ENCODE data around the gene VAV1. TPM values are rescaled to one million over a fixed set of nuclear protein-coding genes. Genes with fewer than 3 reads are reported as not detected.
A peak's percentile ranks its signal among the peaks of the same experiment; 100 is the strongest.
"Not testable (repeated sequence)": the region's sequence is repeated elsewhere in the genome, so short reads cannot be mapped to it uniquely, and the experiment has no call there.

The VAV1 gene
- total and polyA plus RNA-seq, 5 experiments from 2014 or later: 18.7 to 85.0 (median 27.9) TPM

DNA sequence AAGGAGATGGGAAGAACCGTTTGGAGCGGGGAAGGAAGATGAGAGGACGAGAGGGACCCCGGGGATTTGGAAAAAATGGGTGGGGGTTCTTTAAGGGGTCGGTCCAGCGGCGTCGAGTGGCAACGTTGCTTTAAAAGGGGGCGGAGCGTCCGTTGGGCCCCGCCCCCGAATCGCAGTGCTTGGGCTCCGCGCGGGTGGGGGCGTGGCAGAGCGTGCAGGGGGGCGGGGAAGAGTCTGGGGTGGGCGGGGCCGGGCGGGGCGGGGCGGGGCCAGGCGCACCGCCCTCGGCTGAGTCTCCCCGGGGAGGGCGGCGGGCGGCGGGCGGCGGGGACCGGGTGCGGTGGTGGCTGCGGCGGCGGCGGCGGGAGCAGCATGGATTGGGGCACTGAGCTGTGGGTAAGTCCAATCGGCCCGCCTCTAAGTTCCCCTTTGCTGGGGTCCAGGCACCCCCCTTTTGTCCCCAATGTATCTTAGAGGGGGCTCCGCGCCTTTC is 33.1 kb upstream of the VAV1 start, which contains the start of gene TRIP10:
Gene TRIP10, plus strand, starts transcription at position 291 of the 493 bp plus-strand sequence. Its CDS starts 82 bp downstream, at position 373.
- Mint-ChIP-seq H3K4me1 (peaks cover 19 to 48% (median 44%) of the 10 kb centered on the region in 4 donors), H3K4me3 (peak within 1 kb of the TSS; percentile 89 to 100 (median 95)), H3K9me3 (no peaks in the 10 kb centered on the region), H3K27ac (peak within 1 kb of the TSS; percentile 93 to 99 (median 97)), H3K27me3 (no peaks in the 10 kb centered on the region), H3K36me3 (peaks cover 0 to 2% (median 0%) of the 10 kb centered on the region in 3 donors)
- DNase-seq (peak; percentile 63 to 91 (median 80)), ATAC-seq (peak in 1 of 2 donors; percentile 18)
- POLR2A ChIA-PET: interaction anchor here (0.6 to 5.7 kb wide), 8 partner anchors 15 to 151 kb away, joined by 3 to 81 read pairs (median 10); partner anchors contain the start of gene VAV1

DNA sequence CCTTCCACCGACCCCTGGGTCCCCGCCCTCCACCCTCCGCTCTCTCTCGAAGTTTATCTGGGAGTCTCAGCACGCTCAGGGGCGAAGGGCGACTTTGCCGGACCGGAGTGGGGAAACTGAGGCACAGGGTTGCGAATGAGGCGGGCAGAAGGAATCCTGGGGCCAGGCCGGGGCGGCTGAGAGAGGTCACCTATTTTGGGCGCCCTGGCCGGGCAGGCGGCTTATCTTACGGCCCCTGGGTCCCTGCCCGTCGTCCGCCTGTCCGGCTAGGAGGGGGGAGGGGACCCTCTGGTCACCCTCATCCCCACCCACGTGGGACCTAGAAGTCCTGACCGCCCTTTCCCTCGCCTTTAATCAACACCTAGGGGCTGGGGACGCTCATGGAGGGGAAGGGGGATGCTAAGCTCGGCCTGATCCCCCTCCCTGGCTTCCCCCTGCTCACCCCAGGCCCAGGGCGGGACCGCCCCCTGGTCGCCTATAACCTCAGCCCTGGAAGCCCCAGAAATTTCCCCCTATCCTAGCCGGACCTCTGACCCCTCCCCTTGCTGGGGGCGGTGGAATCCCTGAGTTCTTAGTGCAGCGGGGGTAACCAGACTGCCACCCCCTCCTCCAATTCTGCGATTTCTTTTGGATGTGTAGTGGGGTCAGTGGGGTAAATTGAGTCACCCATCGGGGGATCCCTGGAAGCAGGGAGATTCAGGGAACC is 32.5 kb upstream of the VAV1 start:
- Mint-ChIP-seq H3K4me1 (peaks cover 19 to 48% (median 44%) of the 10 kb centered on the region in 4 donors), H3K27ac (peak overlapping the region in 4 of 10 donors; percentile 15 to 53 (median 42)), H3K4me3 (peak overlapping the region; percentile 42 to 95 (median 78)), H3K36me3 (no peaks in the 10 kb centered on the region), H3K9me3 (no peaks in the 10 kb centered on the region), H3K27me3 (no peaks in the 10 kb centered on the region)
- DNase-seq (no peak), ATAC-seq (no peak)
- POLR2A ChIA-PET: interaction anchor here (0.6 to 5.7 kb wide), 5 partner anchors 14 to 123 kb away, joined by 3 to 81 read pairs (median 5); partner anchors contain the start of gene VAV1

GRCh38 chr19:6740589-6741343 is 31.7 kb upstream of the VAV1 start:
- H3K4me1 Mint-ChIP-seq: peaks cover 19 to 48% (median 42%) of the 10 kb centered on the region in 4 donors
- DNase-seq (peak in 1 of 10 donors; percentile 23), ATAC-seq (no peak)
- H3K36me3 Mint-ChIP-seq: peaks cover 0 to 6% (median 2%) of the 10 kb centered on the region in 3 donors
- no peaks in the 10 kb centered on the region for H3K27me3 Mint-ChIP-seq
- no peaks in the 10 kb centered on the region for H3K9me3 Mint-ChIP-seq
- POLR2A ChIA-PET: interaction anchor here (0.8 to 5.7 kb wide), 6 partner anchors 10 to 123 kb away, joined by 3 to 81 read pairs (median 4); partner anchors contain the start of genes SH2D3A and VAV1
- H3K27ac Mint-ChIP-seq: peak overlapping the region in 6 of 10 donors; percentile 8 to 86 (median 66)
- peak overlapping the region; percentile 64 to 95 (median 79) for H3K4me3 Mint-ChIP-seq

GRCh38 chr19:6743066-6743465 is 29.4 kb upstream of the VAV1 start:
- Mint-ChIP-seq H3K4me3 (peak overlapping the region in 1 of 10 donors; percentile 2), H3K27ac (peak overlapping the region in 2 of 10 donors; percentile 11 to 75), H3K27me3 (no peaks in the 10 kb centered on the region), H3K4me1 (peaks cover 11 to 29% (median 26%) of the 10 kb centered on the region in 4 donors), H3K36me3 (peaks cover 0 to 22% (median 12%) of the 10 kb centered on the region in 3 donors), H3K9me3 (no peaks in the 10 kb centered on the region)
- no peak for ATAC-seq
- no peak for DNase-seq
- POLR2A ChIA-PET: no interaction called here

- POLR2A ChIA-PET: interaction anchor here (0.5 to 0.6 kb wide), 2 partner anchors 16 to 70 kb away, joined by 3 to 6 read pairs; no protein-coding TSS in a partner anchor
- ATAC-seq (no peak), DNase-seq (no peak)
- Mint-ChIP-seq H3K27ac (peak overlapping the region in 5 of 10 donors; percentile 5 to 71 (median 64)), H3K27me3 (no peaks in the 10 kb centered on the region), H3K4me3 (no peak overlapping the region), H3K4me1 (peaks cover 3 to 22% (median 18%) of the 10 kb centered on the region in 4 donors), H3K36me3 (peaks cover 0 to 30% (median 15%) of the 10 kb centered on the region in 3 donors), H3K9me3 (no peaks in the 10 kb centered on the region)
Measured at GRCh38 chr19:6743714-6744380, 28.7 kb upstream of the VAV1 start.

GRCh38 chr19:6744381-6745301 is 27.9 kb upstream of the VAV1 start:
- Mint-ChIP-seq H3K36me3 (peaks cover 0 to 38% (median 15%) of the 10 kb centered on the region in 3 donors), H3K27ac (peak overlapping the region in 4 of 10 donors; percentile 4 to 70 (median 31)), H3K4me1 (peaks cover 0 to 15% (median 13%) of the 10 kb centered on the region in 4 donors), H3K27me3 (no peaks in the 10 kb centered on the region), H3K9me3 (no peaks in the 10 kb centered on the region), H3K4me3 (no peak overlapping the region)
- DNase-seq (no peak), ATAC-seq (no peak)
- POLR2A ChIA-PET: interaction anchor here (0.5 to 0.6 kb wide), 3 partner anchors 16 to 119 kb away, joined by 3 to 6 read pairs (median 4); no protein-coding TSS in a partner anchor

DNA sequence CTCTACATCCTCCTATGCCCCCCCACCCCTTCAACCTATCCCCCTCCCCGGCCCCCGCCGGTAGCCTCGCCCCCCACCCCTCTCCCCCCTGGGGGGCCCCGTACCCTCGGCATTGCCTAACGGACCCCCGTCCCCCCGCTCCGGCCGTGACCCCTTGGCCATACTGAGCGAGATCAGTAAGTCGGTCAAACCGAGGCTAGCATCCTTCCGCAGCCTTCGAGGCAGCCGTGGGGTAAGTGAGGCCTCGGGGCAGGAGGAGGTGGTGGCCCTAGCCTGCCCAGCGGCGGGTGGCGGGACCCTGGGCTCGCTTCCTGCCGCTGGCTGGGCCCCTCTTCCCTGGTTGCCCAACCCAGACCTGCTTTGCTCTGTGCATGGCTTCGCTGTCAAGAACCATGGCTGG is 26.5 kb upstream of the VAV1 start:
- ATAC-seq: no peak
- peaks cover 0 to 8% (median 5%) of the 10 kb centered on the region in 4 donors for H3K4me1 Mint-ChIP-seq

GRCh38 chr19:6748543-6748942 is 24.0 kb upstream of the VAV1 start:
- Mint-ChIP-seq H3K36me3 (peaks cover 0 to 68% (median 17%) of the 10 kb centered on the region in 3 donors), H3K4me1 (peaks cover 6 to 10% (median 8%) of the 10 kb centered on the region in 4 donors)
- not testable (repeated sequence) for DNase-seq, H3K27ac Mint-ChIP-seq, H3K9me3 Mint-ChIP-seq, H3K4me3 Mint-ChIP-seq, ATAC-seq, H3K27me3 Mint-ChIP-seq
- POLR2A ChIA-PET: interaction anchor here (2.5 kb wide), 1 partner anchor 11 kb away, joined by 6 read pairs; the partner anchor contains the start of gene GPR108

More for the DNA sequence above, 26.5 kb upstream of the VAV1 start:
- DNase-seq: no peak
- Mint-ChIP-seq H3K27me3 (no peaks in the 10 kb centered on the region), H3K4me3 (no peak overlapping the region), H3K27ac (no peak overlapping the region), H3K36me3 (peaks cover 0 to 46% (median 15%) of the 10 kb centered on the region in 3 donors), H3K9me3 (no peaks in the 10 kb centered on the region)
- POLR2A ChIA-PET: no interaction called here

GRCh38 chr19:6750062-6750461 is 22.4 kb upstream of the VAV1 start:
- H3K4me1 Mint-ChIP-seq: peaks cover 10 to 15% (median 12%) of the 10 kb centered on the region in 4 donors
- ATAC-seq: no peak

DNA sequence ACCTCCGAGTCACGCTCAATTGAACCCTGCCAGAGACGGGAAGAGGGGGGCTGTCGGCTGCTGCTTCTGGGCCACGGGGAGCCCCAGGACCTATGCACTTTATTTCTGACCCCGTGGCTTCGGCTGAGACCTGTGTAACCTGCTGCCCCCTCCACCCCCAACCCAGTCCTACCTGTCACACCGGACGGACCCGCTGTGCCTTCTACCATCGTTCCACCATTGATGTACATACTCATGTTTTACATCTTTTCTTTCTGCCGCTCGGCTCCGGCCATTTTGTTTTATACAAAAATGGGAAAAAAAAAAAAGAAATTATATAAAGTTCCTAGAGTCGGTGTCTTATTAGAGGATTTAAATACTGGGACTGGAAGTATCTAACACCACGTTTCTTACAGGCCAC is 21.3 kb upstream of the VAV1 start:
- DNase-seq (no peak), ATAC-seq (no peak)
- Mint-ChIP-seq H3K9me3 (no peaks in the 10 kb centered on the region), H3K4me1 (peaks cover 10 to 15% (median 12%) of the 10 kb centered on the region in 4 donors), H3K27me3 (no peaks in the 10 kb centered on the region), H3K27ac (no peak overlapping the region), H3K36me3 (peaks cover 0 to 78% (median 18%) of the 10 kb centered on the region in 3 donors), H3K4me3 (no peak overlapping the region)
- POLR2A ChIA-PET: interaction anchor here (1.2 kb wide), 1 partner anchor 14 kb away, joined by 3 read pairs; the partner anchor contains the start of gene GPR108

More at GRCh38 chr19:6750062-6750461, 22.4 kb upstream of the VAV1 start:
- Mint-ChIP-seq H3K4me3 (no peak overlapping the region), H3K27ac (peak overlapping the region in 2 of 10 donors; percentile 33 to 64), H3K9me3 (no peaks in the 10 kb centered on the region), H3K36me3 (peaks cover 0 to 80% (median 20%) of the 10 kb centered on the region in 3 donors), H3K27me3 (no peaks in the 10 kb centered on the region)
- DNase-seq: no peak
- POLR2A ChIA-PET: interaction anchor here (1.4 kb wide), 1 partner anchor 9 kb away, joined by 4 read pairs; no protein-coding TSS in a partner anchor

All from naive thymus-derived CD8-positive, alpha-beta T cell (primary cell).